Measurements from ENCODE around the gene C1QL1. TPM values are rescaled to one million over a fixed set of nuclear protein-coding genes. Genes with fewer than 3 reads are reported as not detected.

Gene C1QL1
- polyA plus RNA-seq, 1 donor from 2014 or later, result 0.19 TPM

- Histone ChIP-seq H3K4me2 (ENCODE audit: low read length) (no peak within 1 kb of the TSS), H3K4me3 (ENCODE audit: low read length) (no peak within 1 kb of the TSS), H3F3A (ENCODE audit: insufficient read depth, low read length, poor library complexity, severe bottlenecking) (no peaks in the 10 kb centered on the region), H3K27ac (ENCODE audit: low read length) (no peak within 1 kb of the TSS), H3K9ac (ENCODE audit: low read length) (no peak within 1 kb of the TSS), H3K79me2 (replicated peaks; ENCODE audit: insufficient read depth, low read length) (no peaks in the 10 kb centered on the region), H3K9me2 (ENCODE audit: insufficient read depth, low read length) (no peaks in the 10 kb centered on the region), H3K9me3 (ENCODE audit: low read length) (no peaks in the 10 kb centered on the region), H4K20me1 (ENCODE audit: insufficient read depth) (no peaks in the 10 kb centered on the region), H2AFZ (ENCODE audit: low read depth, low read length) (no peak within 1 kb of the TSS), H3K36me3 (ENCODE audit: insufficient read depth, low read length) (no peaks in the 10 kb centered on the region), H3K27me3 (ENCODE audit: insufficient read depth, low read depth, low read length) (peaks cover 22% of the 10 kb centered on the region)
- no peak for TF ChIP-seq MXI1 (conservative IDR thresholded peaks at IDR 0.05; ENCODE audit: poor library complexity, severe bottlenecking)
- TF ChIP-seq EZH2 (IDR thresholded peaks at IDR 0.05; ENCODE audit: borderline replicate concordance, insufficient read depth, low read length, poor library complexity, severe bottlenecking), result no peak
- TF ChIP-seq SMC3 (conservative IDR thresholded peaks at IDR 0.05; ENCODE audit: poor library complexity), result no peak
- no peak for TF ChIP-seq RAD21 (conservative IDR thresholded peaks at IDR 0.05)
- TF ChIP-seq, protein P1, sequence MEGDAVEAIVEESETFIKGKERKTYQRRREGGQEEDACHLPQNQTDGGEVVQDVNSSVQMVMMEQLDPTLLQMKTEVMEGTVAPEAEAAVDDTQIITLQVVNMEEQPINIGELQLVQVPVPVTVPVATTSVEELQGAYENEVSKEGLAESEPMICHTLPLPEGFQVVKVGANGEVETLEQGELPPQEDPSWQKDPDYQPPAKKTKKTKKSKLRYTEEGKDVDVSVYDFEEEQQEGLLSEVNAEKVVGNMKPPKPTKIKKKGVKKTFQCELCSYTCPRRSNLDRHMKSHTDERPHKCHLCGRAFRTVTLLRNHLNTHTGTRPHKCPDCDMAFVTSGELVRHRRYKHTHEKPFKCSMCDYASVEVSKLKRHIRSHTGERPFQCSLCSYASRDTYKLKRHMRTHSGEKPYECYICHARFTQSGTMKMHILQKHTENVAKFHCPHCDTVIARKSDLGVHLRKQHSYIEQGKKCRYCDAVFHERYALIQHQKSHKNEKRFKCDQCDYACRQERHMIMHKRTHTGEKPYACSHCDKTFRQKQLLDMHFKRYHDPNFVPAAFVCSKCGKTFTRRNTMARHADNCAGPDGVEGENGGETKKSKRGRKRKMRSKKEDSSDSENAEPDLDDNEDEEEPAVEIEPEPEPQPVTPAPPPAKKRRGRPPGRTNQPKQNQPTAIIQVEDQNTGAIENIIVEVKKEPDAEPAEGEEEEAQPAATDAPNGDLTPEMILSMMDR (IDR thresholded peaks at IDR 0.05; ENCODE audit: poor library complexity, severe bottlenecking), result no peak
- TF ChIP-seq, protein P2, sequence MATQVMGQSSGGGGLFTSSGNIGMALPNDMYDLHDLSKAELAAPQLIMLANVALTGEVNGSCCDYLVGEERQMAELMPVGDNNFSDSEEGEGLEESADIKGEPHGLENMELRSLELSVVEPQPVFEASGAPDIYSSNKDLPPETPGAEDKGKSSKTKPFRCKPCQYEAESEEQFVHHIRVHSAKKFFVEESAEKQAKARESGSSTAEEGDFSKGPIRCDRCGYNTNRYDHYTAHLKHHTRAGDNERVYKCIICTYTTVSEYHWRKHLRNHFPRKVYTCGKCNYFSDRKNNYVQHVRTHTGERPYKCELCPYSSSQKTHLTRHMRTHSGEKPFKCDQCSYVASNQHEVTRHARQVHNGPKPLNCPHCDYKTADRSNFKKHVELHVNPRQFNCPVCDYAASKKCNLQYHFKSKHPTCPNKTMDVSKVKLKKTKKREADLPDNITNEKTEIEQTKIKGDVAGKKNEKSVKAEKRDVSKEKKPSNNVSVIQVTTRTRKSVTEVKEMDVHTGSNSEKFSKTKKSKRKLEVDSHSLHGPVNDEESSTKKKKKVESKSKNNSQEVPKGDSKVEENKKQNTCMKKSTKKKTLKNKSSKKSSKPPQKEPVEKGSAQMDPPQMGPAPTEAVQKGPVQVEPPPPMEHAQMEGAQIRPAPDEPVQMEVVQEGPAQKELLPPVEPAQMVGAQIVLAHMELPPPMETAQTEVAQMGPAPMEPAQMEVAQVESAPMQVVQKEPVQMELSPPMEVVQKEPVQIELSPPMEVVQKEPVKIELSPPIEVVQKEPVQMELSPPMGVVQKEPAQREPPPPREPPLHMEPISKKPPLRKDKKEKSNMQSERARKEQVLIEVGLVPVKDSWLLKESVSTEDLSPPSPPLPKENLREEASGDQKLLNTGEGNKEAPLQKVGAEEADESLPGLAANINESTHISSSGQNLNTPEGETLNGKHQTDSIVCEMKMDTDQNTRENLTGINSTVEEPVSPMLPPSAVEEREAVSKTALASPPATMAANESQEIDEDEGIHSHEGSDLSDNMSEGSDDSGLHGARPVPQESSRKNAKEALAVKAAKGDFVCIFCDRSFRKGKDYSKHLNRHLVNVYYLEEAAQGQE (IDR thresholded peaks at IDR 0.05; ENCODE audit: borderline replicate concordance), result no peak
- no peak for TF ChIP-seq EP300 (conservative IDR thresholded peaks at IDR 0.05; ENCODE audit: poor library complexity, severe bottlenecking)
- no peak for TF ChIP-seq TAF1 (IDR thresholded peaks at IDR 0.05; ENCODE audit: low read depth)
- no peak for TF ChIP-seq POLR2AphosphoS5 (IDR thresholded peaks at IDR 0.05)
Measured at GRCh38 chr17:44915321-44915726, 52.8 kb downstream of the C1QL1 start, which contains the start of gene GFAP. Gene GFAP (minus strand): TSS chr17:44915500. CDS start chr17:44915486, 14 bp downstream.

GRCh38 chr17:44914698-44915271, 53.3 kb downstream of the C1QL1 start:
- no peaks in the 10 kb centered on the region for H3K36me3 ChIP-seq (ENCODE audit: insufficient read depth, low read length)
- H3K79me2 ChIP-seq (replicated peaks; ENCODE audit: insufficient read depth, low read length), result no peaks in the 10 kb centered on the region
- H3K27ac ChIP-seq (ENCODE audit: low read length), result no peak overlapping the region
- no peak overlapping the region for H3K4me3 ChIP-seq (ENCODE audit: low read length)
- no peak overlapping the region for H2AFZ ChIP-seq (ENCODE audit: low read depth, low read length)
- TF ChIP-seq, protein P1 (IDR thresholded peaks at IDR 0.05; ENCODE audit: poor library complexity, severe bottlenecking), result no peak
- TF ChIP-seq TAF1 (IDR thresholded peaks at IDR 0.05; ENCODE audit: low read depth) (no peak), SMC3 (conservative IDR thresholded peaks at IDR 0.05; ENCODE audit: poor library complexity) (no peak), MXI1 (conservative IDR thresholded peaks at IDR 0.05; ENCODE audit: poor library complexity, severe bottlenecking) (no peak), RAD21 (conservative IDR thresholded peaks at IDR 0.05) (no peak), EP300 (conservative IDR thresholded peaks at IDR 0.05; ENCODE audit: poor library complexity, severe bottlenecking) (no peak), EZH2 (IDR thresholded peaks at IDR 0.05; ENCODE audit: borderline replicate concordance, insufficient read depth, low read length, poor library complexity, severe bottlenecking) (no peak), POLR2AphosphoS5 (IDR thresholded peaks at IDR 0.05) (no peak)
- TF ChIP-seq, protein P2 (IDR thresholded peaks at IDR 0.05; ENCODE audit: borderline replicate concordance), result no peak
- no peaks in the 10 kb centered on the region for H3K9me2 ChIP-seq (ENCODE audit: insufficient read depth, low read length)
- H3K9ac ChIP-seq (ENCODE audit: low read length), result no peak overlapping the region
- no peaks in the 10 kb centered on the region for H4K20me1 ChIP-seq (ENCODE audit: insufficient read depth)
- no peak overlapping the region for H3K4me2 ChIP-seq (ENCODE audit: low read length)
- H3F3A ChIP-seq (ENCODE audit: insufficient read depth, low read length, poor library complexity, severe bottlenecking), result no peaks in the 10 kb centered on the region
- H3K27me3 ChIP-seq (ENCODE audit: insufficient read depth, low read depth, low read length), result peaks cover 24% of the 10 kb centered on the region
- H3K9me3 ChIP-seq (ENCODE audit: low read length), result no peaks in the 10 kb centered on the region

Measured in neural cell (in vitro differentiated cells).